Motor neuron (in vitro differentiated cells): ENCODE results near the gene ST6GALNAC3. TPM values are rescaled to one million over a fixed set of nuclear protein-coding genes. Genes with fewer than 3 reads are reported as not detected.
A peak's percentile ranks its signal among the peaks of the same experiment; 100 is the strongest.

Experiments
- ATAC-seq, 8 experiments: fragments of 200-7000 bp; cut with Tn5 transposase; replicated peaks in 6 of 8; 2 replicates each; pipeline ENCODE4 v1.8.0; 2021; ENCODE audit warnings: mild to moderate bottlenecking in 8 of 8, moderate library complexity in 8 of 8
- H3K27ac ChIP-seq, 2 donors: fragments of 250-450 bp; sonication (Bioruptor Pico); 2 replicates each; pipeline ENCODE4 v1.9.0; 2021; ENCODE audit warnings: antibody characterized with exemption in 2 of 2, mild to moderate bottlenecking in 2 of 2, moderate library complexity in 1 of 2
- H3K4me1 ChIP-seq, 2 donors: fragments of 250-450 bp; sonication (Bioruptor Pico); replicated peaks in 1 of 2; 2 replicates each; pipeline ENCODE4 v1.6.1; 2021; ENCODE audit warnings: antibody characterized with exemption in 2 of 2, mild to moderate bottlenecking in 2 of 2, moderate library complexity in 1 of 2
- H3K4me3 ChIP-seq, 5 donors: fragments of 250-450 bp; sonication (Bioruptor Pico); 2 replicates each; pipeline ENCODE4 v1.9.0; 2021; ENCODE audit warnings: antibody characterized with exemption in 5 of 5, mild to moderate bottlenecking in 5 of 5, moderate library complexity in 4 of 5
- WGBS, 10 experiments: fragments of 450-650 bp; shearing (Covaris generic); methylation state at CpG; one replicate each; pipeline ENCODE4 v1.0.0; 2022; 5-methylcytosine and 5-hydroxymethylcytosine counted together
- in situ Hi-C, 9 experiments: fragments of 400-800 bp; cut with MboI; loops; one replicate each; pipeline ENCODE4 v1.15.0; 2021; ENCODE audit warnings: low sequenced_read_pairs in 9 of 9, low pct_unique_long_range_greater_than_20kb in 2 of 9; ENCODE audit not compliant: unreplicated experiment in 9 of 9
- total RNA-seq, 8 experiments: library from RNA; unstranded; fragments of 300-600 nt; gene quantifications; 2 replicates each; pipeline versions ENCODE4 v1.2.3 to v1.2.4, GENCODE V29; 2022

The ST6GALNAC3 gene
- total RNA-seq, 8 experiments from 2014 or later, result 0.31 to 39.5 (median 3.9) TPM; not detected in 1

- Histone ChIP-seq H3K4me3 (no peak overlapping the region), H3K27ac (no peak overlapping the region), H3K4me1 (peaks cover 19 to 20% of the 10 kb centered on the region in 2 donors)
- no peak for ATAC-seq
- in situ Hi-C loops, result no loop called here
- WGBS, 10 experiments, result 50 to 98% (median 88%) methylated on average over 2 to 7 of the region's 7 CpGs
Observed at GRCh38 chr1:76079475-76080227, 5.1 kb downstream of the ST6GALNAC3 start.

GRCh38 chr1:76080552-76081079 lies 6.1 kb downstream of the ST6GALNAC3 start:
- Histone ChIP-seq H3K4me1 (peaks cover 16 to 19% of the 10 kb centered on the region in 2 donors), H3K27ac (no peak overlapping the region), H3K4me3 (no peak overlapping the region)
- ATAC-seq, result peak in 5 of 8 experiments; percentile 40 to 82 (median 67)
- in situ Hi-C loops, result no loop called here
- 21 to 92% (median 69%) methylated on average over 1 to 4 of the region's 4 CpGs; no CpG with 5 or more reads in 2 of the 10 experiments for WGBS, 10 experiments

DNA sequence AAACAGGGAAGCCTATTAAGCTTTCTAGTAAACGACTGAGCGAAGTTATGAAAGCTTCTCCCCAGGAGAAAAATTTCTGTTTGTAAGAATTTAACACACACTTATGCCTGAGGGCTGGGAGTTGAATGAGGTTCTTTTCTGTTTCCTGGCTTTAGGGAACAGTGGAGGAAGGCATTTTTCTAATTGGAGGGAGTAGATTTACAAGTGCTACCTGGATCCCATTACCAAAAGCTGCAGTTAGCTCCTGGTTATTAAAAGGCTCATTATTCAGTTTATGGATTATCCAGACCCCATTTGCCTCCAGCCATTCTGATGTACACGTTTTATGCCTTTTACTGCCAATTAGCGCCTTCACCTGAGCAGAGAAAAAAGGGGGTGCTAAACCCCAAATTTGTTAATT lies 7.5 kb downstream of the ST6GALNAC3 start:
- H3K27ac ChIP-seq, result no peak overlapping the region
- H3K4me1 ChIP-seq, result peaks cover 15 to 19% of the 10 kb centered on the region in 2 donors
- H3K4me3 ChIP-seq, result no peak overlapping the region
- ATAC-seq, result no peak
- WGBS, 10 experiments, result 52 to 100% (median 80%) methylated on average over 1 to 4 of the region's 4 CpGs; no CpG with 5 or more reads in 2 of the 10 experiments
- in situ Hi-C loops, result no loop called here

DNA sequence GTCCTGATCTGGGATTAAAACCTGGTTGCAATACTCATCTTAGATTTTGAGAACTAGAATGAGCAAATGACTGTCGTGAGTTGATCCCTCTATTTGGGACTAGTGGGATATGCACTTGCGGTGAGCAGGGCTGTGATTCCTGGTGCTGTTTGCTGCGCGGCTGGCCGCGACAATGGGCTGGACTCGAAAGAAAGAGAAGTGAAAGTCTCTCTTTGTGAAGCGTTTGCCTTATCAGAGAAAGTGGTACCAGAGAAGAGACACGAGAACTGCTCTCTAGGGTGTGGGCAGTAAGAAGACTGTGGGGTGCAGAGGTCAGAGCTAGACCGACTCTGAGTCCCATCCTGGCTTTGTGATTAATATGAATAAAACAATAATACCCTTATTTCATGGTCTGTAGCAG lies 8.6 kb downstream of the ST6GALNAC3 start:
- 45 to 94% (median 80%) methylated on average over 1 to 10 of the region's 10 CpGs; no CpG with 5 or more reads in 1 of the 10 experiments for WGBS, 10 experiments
- H3K27ac ChIP-seq, result no peak overlapping the region
- in situ Hi-C loops, result no loop called here
- H3K4me1 ChIP-seq, result peaks cover 15 to 20% of the 10 kb centered on the region in 2 donors
- no peak overlapping the region for H3K4me3 ChIP-seq
- ATAC-seq, result no peak

DNA sequence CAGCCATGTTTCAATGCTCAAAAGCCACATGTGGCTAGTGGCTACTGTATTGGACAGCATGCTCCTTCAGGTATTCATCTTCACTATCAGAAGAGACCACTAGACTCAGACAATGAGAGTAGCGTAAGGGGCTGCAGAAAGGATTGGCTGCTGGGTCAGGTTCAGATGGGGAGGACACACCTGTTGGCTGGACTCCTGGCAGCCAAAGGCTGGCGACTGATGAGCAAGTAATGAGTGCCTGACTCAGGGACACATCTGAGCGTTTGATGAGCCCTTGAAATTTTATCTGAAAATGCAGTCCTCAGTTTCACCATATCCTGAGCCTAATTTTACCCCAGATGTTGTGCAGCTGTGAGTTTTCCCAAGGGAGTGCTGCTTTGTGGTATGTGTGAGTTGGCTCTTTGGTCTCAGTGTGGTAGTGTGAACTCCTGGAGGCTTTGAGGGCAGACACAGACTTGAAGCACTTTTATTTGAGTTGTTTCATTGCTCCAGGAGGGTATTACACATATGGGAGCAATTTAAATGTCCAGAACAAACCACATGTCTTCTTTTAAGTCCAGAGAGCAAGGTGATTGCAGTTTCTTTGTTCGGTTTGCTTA lies 9.6 kb downstream of the ST6GALNAC3 start:
- Histone ChIP-seq H3K4me1 (peaks cover 15 to 20% of the 10 kb centered on the region in 2 donors), H3K4me3 (no peak overlapping the region), H3K27ac (no peak overlapping the region)
- in situ Hi-C loops, result no loop called here
- peak in 1 of 8 experiments; percentile 6 for ATAC-seq
- WGBS, 10 experiments, result 0 to 100% (median 93%) methylated on average over 1 to 4 of the region's 4 CpGs; no CpG with 5 or more reads in 2 of the 10 experiments

DNA sequence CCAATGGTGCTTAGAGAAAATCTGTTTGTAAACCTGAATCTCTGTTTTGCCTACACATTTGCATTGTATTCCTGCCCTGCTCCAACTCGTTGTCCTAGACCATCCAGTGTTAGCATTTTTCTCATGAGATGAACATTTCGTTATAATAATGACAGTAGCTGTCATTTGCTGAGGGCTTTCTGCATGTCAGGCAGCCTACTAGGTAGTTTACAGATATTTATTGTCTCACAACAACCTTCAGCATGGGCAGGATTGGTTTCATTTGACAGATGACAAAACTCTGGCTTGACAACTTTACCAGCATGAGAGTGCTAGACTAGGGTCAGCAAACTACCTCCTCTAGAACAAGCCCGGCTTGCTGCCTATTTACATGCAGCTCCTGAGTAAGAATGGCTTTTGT lies 10.1 kb downstream of the ST6GALNAC3 start:
- H3K4me3 ChIP-seq, result no peak overlapping the region
- in situ Hi-C loops, result no loop called here
- WGBS, 10 experiments, result 0 to 83% (median 59%) methylated on average over 1 to 3 of the region's 3 CpGs; no CpG with 5 or more reads in 2 of the 10 experiments
- no peak overlapping the region for H3K27ac ChIP-seq
- ATAC-seq, result peak in 4 of 8 experiments; percentile 24 to 52 (median 47)
- peaks cover 15 to 20% of the 10 kb centered on the region in 2 donors for H3K4me1 ChIP-seq

DNA sequence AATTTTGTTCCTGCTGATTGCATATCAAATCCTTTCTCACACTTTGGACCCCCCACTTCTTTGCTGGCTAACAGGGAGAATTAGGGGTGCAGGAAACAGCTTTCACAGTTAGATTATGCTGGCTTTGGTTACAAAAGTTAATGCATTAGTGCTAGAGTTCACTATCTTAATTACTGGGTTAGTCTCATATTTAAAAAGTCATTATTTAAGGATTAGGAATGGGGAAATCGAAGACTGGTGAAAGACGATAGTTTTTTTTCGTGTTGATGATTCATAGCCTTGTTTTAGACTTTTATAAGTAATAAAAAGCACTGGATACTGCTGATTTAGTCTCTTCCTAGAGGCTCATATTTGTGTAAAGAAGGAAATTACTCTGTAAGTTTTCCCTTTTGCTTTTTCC lies 11.6 kb downstream of the ST6GALNAC3 start:
- H3K4me3 ChIP-seq, result no peak overlapping the region
- in situ Hi-C loops, result no loop called here
- WGBS, 10 experiments, result 42 to 97% (median 92%) methylated on average over 2 to 3 of the region's 3 CpGs; no CpG with 5 or more reads in 1 of the 10 experiments
- H3K4me1 ChIP-seq, result peaks cover 10 to 13% of the 10 kb centered on the region in 2 donors
- H3K27ac ChIP-seq, result no peak overlapping the region
- ATAC-seq, result no peak

GRCh38 chr1:76086597-76086996 lies 12.1 kb downstream of the ST6GALNAC3 start:
- H3K27ac ChIP-seq, result no peak overlapping the region
- 0 to 100% (median 93%) methylated on average over 1 to 2 of the region's 2 CpGs; no CpG with 5 or more reads in 1 of the 10 experiments for WGBS, 10 experiments
- no peak overlapping the region for H3K4me3 ChIP-seq
- ATAC-seq, result no peak
- in situ Hi-C loops, result no loop called here
- peaks cover 10 to 13% of the 10 kb centered on the region in 2 donors for H3K4me1 ChIP-seq

DNA sequence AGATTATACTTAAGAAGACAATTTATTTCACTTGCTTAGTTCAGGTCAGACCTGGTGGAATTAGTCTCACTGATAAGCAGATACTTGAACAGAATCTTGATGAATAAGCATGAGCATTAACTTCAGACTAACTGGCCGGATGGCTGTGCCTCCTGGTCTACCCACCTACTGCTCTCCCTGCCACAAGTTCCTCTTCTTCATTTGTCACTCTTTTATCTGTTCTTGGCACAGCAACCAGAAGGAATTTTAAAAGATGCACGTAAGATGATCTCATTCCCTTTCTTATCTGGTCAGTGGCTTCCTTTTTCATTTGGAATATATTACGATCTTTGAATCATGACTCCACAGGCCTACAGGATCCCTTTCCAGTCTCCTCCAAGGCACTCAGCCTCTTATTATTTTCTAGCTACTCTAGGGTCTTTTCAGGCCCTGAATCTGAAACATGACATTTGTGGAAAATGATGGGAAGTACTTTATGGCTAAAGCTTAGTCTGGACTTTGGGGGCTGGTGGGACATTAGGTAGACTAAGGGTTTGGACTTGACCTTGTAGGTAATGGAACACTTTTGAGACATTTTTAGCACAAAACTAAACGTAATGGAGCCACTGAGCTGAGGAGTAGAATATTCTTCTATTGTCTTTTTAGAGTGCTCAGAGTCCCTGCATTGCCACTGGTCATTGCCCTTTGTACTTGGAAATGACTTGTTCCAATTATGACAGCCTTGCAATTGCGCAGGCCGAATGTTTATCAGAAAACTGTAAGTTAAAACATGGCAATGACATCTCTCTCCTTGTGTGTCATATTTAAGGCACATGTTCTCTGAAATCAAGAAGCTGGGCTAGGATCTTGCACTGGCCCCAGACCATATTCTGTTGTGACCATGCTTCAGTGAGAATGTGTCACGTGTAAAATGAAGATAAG lies 16.0 kb downstream of the ST6GALNAC3 start:
- ATAC-seq, result peak in 1 of 8 experiments; percentile 11
- in situ Hi-C loops, result no loop called here
- WGBS, 10 experiments, result 22 to 88% (median 75%) methylated on average over 1 to 7 of the region's 7 CpGs
- Histone ChIP-seq H3K4me1 (peaks cover 8% of the 10 kb centered on the region in 2 donors), H3K27ac (no peak overlapping the region), H3K4me3 (no peak overlapping the region)

GRCh38 chr1:76092812-76093211 lies 18.3 kb downstream of the ST6GALNAC3 start:
- in situ Hi-C loops, result no loop called here
- no peak for ATAC-seq

DNA sequence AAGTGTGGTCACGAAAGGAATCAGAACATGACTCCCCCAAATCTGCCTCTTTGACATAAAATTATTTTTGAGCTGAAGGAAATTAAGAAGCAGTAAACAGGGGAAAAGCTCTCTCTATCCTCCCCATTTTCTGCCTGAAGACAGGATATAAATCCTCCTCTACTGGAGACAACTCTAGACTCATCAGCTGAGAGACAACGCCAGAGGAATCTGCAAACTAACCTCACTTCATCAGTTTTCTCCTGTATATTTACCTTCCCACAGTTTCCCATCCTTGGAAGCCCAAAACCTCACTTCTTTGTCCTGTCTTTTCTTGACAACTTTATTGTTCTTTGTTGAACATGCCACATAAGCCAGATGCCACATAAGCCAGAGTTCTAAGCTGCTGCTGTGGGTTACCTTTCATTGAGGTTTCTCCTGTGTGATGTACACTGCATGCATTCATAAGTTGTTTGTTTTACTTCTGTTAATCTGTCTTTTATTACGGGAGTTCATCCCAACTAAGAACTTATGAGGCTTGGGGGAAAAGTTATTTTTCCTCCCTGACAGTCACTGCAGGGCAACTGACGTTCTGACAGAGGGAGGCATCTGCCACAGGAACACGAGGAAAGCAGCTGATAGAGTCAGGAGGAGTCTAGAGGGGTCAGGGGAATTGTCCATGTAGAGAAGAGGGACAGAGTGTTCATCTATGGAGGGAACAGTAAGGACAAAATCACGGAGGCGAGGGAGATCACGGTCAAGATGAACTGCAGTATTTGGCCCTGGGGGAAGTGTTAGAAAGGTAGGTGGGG lies 19.2 kb downstream of the ST6GALNAC3 start:
- in situ Hi-C loops, result no loop called here
- peak in 3 of 8 experiments; percentile 57 to 90 (median 70) for ATAC-seq
- H3K4me3 ChIP-seq, result no peak overlapping the region
- H3K4me1 ChIP-seq, result peaks cover 5 to 8% of the 10 kb centered on the region in 2 donors
- H3K27ac ChIP-seq, result peak overlapping the region in 1 of 2 donors; percentile 55
- WGBS, 10 experiments, result 0 to 96% (median 76%) methylated on average over 1 to 8 of the region's 8 CpGs

More at GRCh38 chr1:76092812-76093211, 18.3 kb downstream of the ST6GALNAC3 start:
- Histone ChIP-seq H3K4me3 (no peak overlapping the region), H3K4me1 (peaks cover 5 to 8% of the 10 kb centered on the region in 2 donors), H3K27ac (no peak overlapping the region)
- WGBS, 10 experiments, result 13 to 100% (median 81%) methylated on average over 1 to 3 of the region's 3 CpGs; no CpG with 5 or more reads in 3 of the 10 experiments

- Histone ChIP-seq H3K27ac (no peak overlapping the region), H3K4me3 (no peak overlapping the region), H3K4me1 (peaks cover 5% of the 10 kb centered on the region in 2 donors)
- 20 to 90% (median 78%) methylated on average over 1 to 5 of the region's 5 CpGs; no CpG with 5 or more reads in 1 of the 10 experiments for WGBS, 10 experiments
- ATAC-seq, result no peak
- in situ Hi-C loops, result no loop called here
Observed at GRCh38 chr1:76095802-76096201, 21.3 kb downstream of the ST6GALNAC3 start.
